ENCODE measurements around the gene DOK7. TPM values are rescaled to one million over a fixed set of nuclear protein-coding genes. Genes with fewer than 3 reads are reported as not detected.

The DOK7 gene
- total RNA-seq, 1 donor from 2014 or later, result 0.69 TPM

DNA sequence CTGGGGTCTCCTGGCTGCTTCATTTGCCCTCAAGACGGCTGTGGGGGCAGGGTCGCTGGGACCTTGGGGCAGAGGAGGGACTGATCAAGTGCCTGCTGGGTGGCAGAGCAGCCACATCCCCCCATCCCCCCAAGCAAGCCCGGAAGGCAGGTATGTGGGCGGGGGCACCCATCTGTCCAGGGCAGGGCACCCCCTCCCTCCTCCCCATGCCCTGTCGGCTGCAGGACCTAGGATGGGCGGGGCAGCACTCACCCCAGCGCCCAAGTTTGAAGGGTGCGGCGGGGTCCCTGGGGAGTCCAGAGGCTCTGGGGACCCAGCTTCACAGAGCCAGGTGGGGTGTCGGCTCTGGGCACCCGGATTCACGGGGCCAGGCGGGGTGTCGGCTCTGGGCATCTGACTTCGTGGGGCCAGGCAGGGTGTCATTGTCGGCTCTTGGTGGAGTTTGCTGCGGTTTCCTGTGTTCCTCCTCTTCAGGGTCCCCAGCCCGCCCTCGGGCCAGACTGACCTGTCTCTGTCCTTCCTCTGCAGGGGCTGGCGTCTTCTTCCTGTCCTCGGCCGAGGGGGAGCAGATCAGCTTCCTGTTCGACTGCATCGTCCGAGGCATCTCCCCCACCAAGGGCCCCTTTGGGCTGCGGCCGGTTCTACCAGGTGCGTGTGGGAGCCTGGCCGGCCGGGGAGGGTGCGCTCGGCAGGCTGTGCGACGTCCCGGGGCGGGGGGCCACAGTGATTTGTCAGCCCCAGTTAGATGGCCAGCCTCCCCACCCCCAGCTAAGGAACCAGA lies 22.1 kb downstream of the DOK7 start:
- H3K27me3 Mint-ChIP-seq (ENCODE audit: unreplicated experiment), result peaks cover 7% of the 10 kb centered on the region
- H3K27ac Mint-ChIP-seq (ENCODE audit: unreplicated experiment), result no peak overlapping the region

DNA sequence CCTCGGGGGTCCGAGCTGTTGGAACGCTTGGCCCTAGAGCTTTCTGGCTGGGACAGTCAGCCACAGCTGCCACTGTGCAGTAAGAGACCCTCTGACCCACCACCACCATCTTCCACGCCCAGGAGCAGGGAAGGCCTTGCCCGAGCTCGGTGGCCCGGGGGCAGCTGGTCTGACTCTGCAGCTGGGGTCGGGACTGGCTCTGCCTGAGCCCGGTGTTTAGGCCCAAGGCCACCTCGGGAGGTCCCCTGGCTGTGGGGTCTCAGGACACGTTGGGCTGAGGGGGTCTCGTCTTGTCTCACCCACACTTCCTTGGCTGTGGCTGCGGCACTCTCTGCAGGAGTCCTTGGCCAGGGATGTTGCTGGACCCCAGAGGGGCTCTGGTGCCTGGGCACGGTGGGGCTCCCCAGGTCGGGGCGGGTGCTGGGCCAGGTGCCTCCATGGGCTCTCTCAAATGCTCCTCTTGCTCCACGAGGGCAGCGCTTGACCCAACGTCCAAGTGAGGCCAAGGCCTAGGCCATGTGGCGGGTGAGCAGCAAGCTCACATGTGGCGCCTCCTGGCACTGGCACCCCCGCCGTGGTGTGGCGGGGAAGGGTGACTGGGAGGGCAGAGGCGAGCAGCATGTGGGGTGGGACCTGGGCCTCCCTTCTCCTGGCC lies 22.9 kb downstream of the DOK7 start:
- H3K27me3 Mint-ChIP-seq (ENCODE audit: unreplicated experiment), result peaks cover 7% of the 10 kb centered on the region
- H3K4me3 Mint-ChIP-seq (ENCODE audit: unreplicated experiment), result no peak overlapping the region

More for the DNA sequence above, 22.1 kb downstream of the DOK7 start:
- no peaks in the 10 kb centered on the region for H3K36me3 Mint-ChIP-seq (ENCODE audit: low read depth, unreplicated experiment)
- H3K4me3 Mint-ChIP-seq (ENCODE audit: unreplicated experiment), result no peak overlapping the region
- peaks cover 2% of the 10 kb centered on the region for H3K4me1 Mint-ChIP-seq (ENCODE audit: unreplicated experiment)
- TF ChIP-seq, protein P1, sequence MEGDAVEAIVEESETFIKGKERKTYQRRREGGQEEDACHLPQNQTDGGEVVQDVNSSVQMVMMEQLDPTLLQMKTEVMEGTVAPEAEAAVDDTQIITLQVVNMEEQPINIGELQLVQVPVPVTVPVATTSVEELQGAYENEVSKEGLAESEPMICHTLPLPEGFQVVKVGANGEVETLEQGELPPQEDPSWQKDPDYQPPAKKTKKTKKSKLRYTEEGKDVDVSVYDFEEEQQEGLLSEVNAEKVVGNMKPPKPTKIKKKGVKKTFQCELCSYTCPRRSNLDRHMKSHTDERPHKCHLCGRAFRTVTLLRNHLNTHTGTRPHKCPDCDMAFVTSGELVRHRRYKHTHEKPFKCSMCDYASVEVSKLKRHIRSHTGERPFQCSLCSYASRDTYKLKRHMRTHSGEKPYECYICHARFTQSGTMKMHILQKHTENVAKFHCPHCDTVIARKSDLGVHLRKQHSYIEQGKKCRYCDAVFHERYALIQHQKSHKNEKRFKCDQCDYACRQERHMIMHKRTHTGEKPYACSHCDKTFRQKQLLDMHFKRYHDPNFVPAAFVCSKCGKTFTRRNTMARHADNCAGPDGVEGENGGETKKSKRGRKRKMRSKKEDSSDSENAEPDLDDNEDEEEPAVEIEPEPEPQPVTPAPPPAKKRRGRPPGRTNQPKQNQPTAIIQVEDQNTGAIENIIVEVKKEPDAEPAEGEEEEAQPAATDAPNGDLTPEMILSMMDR (IDR thresholded peaks at IDR 0.05; ENCODE audit: unreplicated experiment), result no peak
- H3K9me3 Mint-ChIP-seq (ENCODE audit: unreplicated experiment), result no peaks in the 10 kb centered on the region
- no peak for DNase-seq (ENCODE audit: low spot score)

DNA sequence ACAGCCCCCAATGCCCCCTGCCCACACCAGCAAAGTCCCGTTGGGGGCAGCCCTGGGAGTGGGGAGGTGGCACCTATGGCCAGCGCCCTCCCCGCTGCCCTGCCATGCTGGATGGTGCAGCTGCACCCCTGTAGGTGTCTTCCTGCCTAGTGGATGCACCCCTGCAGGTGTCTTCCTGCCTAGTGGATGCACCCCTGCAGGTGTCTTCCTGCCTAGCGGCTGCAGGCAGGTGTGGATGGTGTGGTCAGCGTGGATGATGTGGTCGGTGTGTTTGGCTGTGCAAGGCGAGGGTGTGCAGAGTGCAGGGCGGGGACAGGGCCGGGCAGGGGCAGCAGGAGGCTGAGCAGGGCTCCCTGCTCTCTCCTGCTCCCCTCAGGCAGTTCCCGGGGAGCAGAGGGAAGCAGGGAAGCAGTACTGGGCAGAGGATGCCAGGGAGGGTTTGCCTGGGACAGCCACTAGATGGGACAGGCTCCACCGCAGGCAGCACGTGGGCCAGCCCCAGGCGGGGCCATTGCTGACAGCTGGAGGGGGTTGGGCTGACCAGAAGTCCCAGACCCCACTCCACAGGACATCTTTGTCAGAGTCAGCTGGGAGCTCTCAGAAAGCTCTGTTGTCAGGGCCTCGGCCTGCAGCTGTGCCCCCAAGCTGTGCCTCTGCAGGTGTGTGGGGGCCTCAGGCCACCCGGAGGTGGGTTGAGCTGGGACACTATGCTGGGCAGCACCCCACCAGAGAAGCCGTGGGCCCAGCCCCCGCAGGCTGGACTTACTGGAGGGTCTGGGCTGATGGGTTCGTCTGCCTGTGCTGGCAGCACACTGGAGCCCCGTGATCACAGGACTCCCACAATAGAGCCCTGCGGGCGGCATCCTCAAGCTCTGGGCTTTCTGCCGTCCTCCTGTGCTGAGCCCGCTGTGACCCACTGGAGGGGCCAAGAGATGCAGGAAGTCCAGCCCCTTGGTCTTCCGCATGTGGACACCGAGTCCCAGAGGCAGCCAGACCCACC lies 23.7 kb downstream of the DOK7 start:
- Mint-ChIP-seq H3K27me3 (ENCODE audit: unreplicated experiment) (peaks cover 9% of the 10 kb centered on the region), H3K27ac (ENCODE audit: unreplicated experiment) (no peak overlapping the region)

More for the DNA sequence above, 22.9 kb downstream of the DOK7 start:
- peaks cover 2% of the 10 kb centered on the region for H3K4me1 Mint-ChIP-seq (ENCODE audit: unreplicated experiment)
- DNase-seq (ENCODE audit: low spot score), result no peak
- H3K36me3 Mint-ChIP-seq (ENCODE audit: low read depth, unreplicated experiment), result no peaks in the 10 kb centered on the region
- H3K27ac Mint-ChIP-seq (ENCODE audit: unreplicated experiment), result no peak overlapping the region
- TF ChIP-seq, protein P1 (IDR thresholded peaks at IDR 0.05; ENCODE audit: unreplicated experiment), result no peak
- no peaks in the 10 kb centered on the region for H3K9me3 Mint-ChIP-seq (ENCODE audit: unreplicated experiment)

GRCh38 chr4:3487861-3488260 lies 24.8 kb downstream of the DOK7 start:
- Mint-ChIP-seq H3K36me3 (ENCODE audit: low read depth, unreplicated experiment) (peaks cover 5% of the 10 kb centered on the region), H3K27ac (ENCODE audit: unreplicated experiment) (no peak overlapping the region), H3K27me3 (ENCODE audit: unreplicated experiment) (peaks cover 9% of the 10 kb centered on the region), H3K9me3 (ENCODE audit: unreplicated experiment) (no peaks in the 10 kb centered on the region), H3K4me3 (ENCODE audit: unreplicated experiment) (no peak overlapping the region), H3K4me1 (ENCODE audit: unreplicated experiment) (peaks cover 8% of the 10 kb centered on the region)
- no peak for DNase-seq (ENCODE audit: low spot score)
- TF ChIP-seq, protein P1 (IDR thresholded peaks at IDR 0.05; ENCODE audit: unreplicated experiment), result no peak

More for the DNA sequence above, 23.7 kb downstream of the DOK7 start:
- Mint-ChIP-seq H3K4me3 (ENCODE audit: unreplicated experiment) (peak overlapping the region; percentile 42), H3K4me1 (ENCODE audit: unreplicated experiment) (peaks cover 8% of the 10 kb centered on the region), H3K36me3 (ENCODE audit: low read depth, unreplicated experiment) (peaks cover 5% of the 10 kb centered on the region), H3K9me3 (ENCODE audit: unreplicated experiment) (no peaks in the 10 kb centered on the region)
- no peak for DNase-seq (ENCODE audit: low spot score)
- TF ChIP-seq, protein P1 (IDR thresholded peaks at IDR 0.05; ENCODE audit: unreplicated experiment), result no peak

Data from endothelial cell (in vitro differentiated cells).